ENCODE data around the gene LRRC49.

Gene LRRC49, protein sequence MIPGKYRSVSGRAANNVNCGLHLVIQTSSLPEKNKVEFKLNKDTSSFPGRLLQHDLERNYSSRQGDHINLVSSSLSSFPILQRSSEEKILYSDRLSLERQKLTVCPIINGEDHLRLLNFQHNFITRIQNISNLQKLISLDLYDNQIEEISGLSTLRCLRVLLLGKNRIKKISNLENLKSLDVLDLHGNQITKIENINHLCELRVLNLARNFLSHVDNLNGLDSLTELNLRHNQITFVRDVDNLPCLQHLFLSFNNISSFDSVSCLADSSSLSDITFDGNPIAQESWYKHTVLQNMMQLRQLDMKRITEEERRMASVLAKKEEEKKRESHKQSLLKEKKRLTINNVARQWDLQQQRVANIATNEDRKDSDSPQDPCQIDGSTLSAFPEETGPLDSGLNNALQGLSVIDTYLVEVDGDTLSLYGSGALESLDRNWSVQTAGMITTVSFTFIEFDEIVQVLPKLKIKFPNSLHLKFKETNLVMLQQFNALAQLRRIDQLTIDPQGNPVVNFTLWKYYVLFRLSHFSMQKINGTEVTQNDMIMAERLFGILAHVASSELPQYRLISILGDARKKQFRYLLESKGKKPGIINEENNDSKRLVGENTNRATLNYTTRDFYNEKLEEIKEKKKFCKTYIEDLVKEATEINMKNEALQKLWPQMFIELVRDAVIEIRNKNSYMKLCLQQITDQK

DNA sequence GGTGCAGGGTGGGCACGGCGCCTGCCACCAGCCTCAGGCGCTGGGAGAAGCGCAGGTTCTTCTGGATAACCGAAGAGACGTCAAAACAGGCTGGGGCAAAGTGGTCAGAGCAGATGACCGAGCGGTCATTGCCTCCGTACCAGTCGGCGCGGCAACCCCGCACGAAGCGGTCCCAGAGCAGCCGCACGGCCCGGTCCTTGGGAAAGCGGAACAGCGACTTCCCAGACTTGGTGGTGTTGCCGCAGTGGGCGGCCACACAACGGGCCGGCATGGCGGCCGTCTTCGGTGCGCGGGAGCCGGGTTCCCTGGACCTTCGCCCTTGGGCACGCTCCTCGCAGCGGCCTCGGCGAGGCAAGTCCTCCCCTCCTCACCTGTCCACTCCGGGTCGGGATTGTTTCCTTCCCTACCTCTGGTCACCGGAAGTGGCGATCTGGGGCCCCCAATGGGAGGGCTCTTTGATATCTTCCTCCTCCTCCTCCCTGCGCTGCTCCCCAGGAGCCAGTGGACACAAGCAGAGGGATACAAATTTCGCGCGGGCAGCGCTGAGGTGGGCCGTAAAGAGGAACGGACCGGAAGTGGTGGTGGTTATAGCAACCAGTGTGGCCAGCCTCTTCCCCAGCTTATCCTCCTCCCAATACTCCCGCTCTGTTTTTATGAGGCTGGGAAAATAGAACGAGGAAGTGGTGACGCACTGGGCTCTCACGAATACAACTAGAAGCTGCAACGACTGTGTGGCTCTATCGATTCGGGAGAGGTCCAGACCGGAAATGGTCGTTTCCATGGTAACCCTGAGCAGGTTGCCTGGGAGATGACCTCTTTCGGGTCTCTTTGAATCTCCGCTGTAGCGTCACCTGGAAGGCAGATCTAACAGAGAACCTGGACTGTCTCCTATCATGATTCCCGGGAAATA lies at the start of gene LRRC49, which contains the start of gene THAP10:
TSS of gene LRRC49 (plus strand) at position 825 of the 910 bp plus-strand sequence. CDS start at position 894, 69 bp downstream.
TSS of gene THAP10 (minus strand) at position 432 of the 910 bp plus-strand sequence. CDS start at position 271, 161 bp downstream.
- TF ChIP-seq, protein P1, sequence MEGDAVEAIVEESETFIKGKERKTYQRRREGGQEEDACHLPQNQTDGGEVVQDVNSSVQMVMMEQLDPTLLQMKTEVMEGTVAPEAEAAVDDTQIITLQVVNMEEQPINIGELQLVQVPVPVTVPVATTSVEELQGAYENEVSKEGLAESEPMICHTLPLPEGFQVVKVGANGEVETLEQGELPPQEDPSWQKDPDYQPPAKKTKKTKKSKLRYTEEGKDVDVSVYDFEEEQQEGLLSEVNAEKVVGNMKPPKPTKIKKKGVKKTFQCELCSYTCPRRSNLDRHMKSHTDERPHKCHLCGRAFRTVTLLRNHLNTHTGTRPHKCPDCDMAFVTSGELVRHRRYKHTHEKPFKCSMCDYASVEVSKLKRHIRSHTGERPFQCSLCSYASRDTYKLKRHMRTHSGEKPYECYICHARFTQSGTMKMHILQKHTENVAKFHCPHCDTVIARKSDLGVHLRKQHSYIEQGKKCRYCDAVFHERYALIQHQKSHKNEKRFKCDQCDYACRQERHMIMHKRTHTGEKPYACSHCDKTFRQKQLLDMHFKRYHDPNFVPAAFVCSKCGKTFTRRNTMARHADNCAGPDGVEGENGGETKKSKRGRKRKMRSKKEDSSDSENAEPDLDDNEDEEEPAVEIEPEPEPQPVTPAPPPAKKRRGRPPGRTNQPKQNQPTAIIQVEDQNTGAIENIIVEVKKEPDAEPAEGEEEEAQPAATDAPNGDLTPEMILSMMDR (IDR thresholded peaks at IDR 0.05; ENCODE audit: insufficient read depth, low read depth, low read length, missing control alignments) = no peak
- peak; percentile 92 for DNase-seq (ENCODE audit: low read depth)
- H3K4me3 ChIP-seq (ENCODE audit: low read length) = peak within 1 kb of the TSS; percentile 83

GRCh38 chr15:70845602-70846360 lies 46.8 kb upstream of the LRRC49 start:
- DNase-seq (ENCODE audit: low read depth) = no peak
- no peak overlapping the region for H3K4me3 ChIP-seq (ENCODE audit: low read length)
- TF ChIP-seq, protein P1 (IDR thresholded peaks at IDR 0.05; ENCODE audit: insufficient read depth, low read depth, low read length, missing control alignments) = no peak

DNA sequence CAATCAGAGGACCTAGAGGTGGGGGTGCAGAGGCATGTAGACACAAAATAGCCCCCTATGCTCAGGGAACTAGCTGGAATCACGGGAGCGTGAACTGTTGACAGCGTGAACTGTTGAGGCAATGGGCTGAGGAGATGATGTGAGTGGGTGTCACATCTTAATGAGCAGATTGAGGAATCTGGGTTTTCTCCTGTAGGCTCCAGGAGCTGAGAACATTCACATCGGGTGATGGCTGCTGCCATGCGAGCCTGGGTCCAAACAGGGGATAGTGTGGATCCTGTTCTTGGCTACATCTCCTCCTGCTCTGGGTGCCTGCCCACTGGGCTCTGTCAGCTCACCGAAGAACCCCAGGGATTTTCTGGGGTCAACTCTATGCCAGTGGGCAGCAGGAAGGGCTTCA lies 40.7 kb upstream of the LRRC49 start:
- no peak for DNase-seq (ENCODE audit: low read depth)
- no peak overlapping the region for H3K4me3 ChIP-seq (ENCODE audit: low read length)
- TF ChIP-seq, protein P1 (IDR thresholded peaks at IDR 0.05; ENCODE audit: insufficient read depth, low read depth, low read length, missing control alignments) = no peak

- peak overlapping the region; percentile 45 for H3K4me3 ChIP-seq (ENCODE audit: low read length)
- TF ChIP-seq, protein P1 (IDR thresholded peaks at IDR 0.05; ENCODE audit: insufficient read depth, low read depth, low read length, missing control alignments) = no peak
- peak; percentile 87 for DNase-seq (ENCODE audit: low read depth)
Measured at GRCh38 chr15:70852501-70853317, 39.9 kb upstream of the LRRC49 start.

DNA sequence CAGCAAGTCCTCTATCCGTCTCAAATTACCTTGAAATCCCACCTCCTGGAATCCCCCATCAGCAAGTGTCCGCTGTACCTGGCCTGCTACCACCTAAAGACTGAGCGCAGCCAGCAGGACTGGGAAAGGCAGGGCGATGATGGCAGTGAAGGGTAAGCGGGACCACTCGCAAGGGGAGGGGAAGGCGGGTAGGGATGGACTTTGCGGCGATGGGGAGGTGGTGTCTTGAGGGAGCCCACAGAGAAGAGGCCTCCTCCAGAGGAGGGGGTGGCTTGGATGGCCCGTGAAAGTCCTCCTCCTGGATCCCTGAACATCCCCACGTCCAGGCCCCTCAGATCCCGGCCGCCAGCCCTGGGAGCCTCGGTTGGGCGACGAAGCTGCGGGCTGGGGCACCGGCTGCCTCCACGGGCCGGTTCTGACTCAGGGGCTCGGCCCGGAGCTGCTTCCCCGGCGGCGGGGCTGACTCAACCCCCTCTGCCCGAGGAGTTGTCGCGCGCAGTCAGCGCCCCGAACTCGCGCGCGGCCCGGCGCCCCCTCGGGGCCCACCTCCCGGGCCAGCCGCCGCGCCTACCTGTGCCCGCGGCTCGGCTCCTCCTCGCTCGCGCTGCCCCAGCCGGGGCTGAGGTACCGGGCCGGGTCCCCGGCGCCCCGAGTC lies 39.2 kb upstream of the LRRC49 start:
- TF ChIP-seq, protein P1 (IDR thresholded peaks at IDR 0.05; ENCODE audit: insufficient read depth, low read depth, low read length, missing control alignments) = no peak
- peak overlapping the region; percentile 45 for H3K4me3 ChIP-seq (ENCODE audit: low read length)
- peak; percentile 65 for DNase-seq (ENCODE audit: low read depth)

Measured in epithelial cell of esophagus (primary cell).